ENCODE data around the gene COPRS.

- TF ChIP-seq POLR2AphosphoS5 (IDR thresholded peaks at IDR 0.05; ENCODE audit: low read depth, low read length), result no peak
- TF ChIP-seq POLR2A (IDR thresholded peaks at IDR 0.05; ENCODE audit: low read depth, low read length), result no peak
Measured at GRCh38 chr17:31877911-31878702, 19.1 kb upstream of the COPRS start.

All from GM12892 (cell line).